ENCODE data around the gene GEMIN8. TPM values are rescaled to one million over a fixed set of nuclear protein-coding genes. Genes with fewer than 3 reads are reported as not detected.

The GEMIN8 gene
- total RNA-seq, 2 experiments from 2014 or later, result 23.2 to 25.6 TPM

DNA sequence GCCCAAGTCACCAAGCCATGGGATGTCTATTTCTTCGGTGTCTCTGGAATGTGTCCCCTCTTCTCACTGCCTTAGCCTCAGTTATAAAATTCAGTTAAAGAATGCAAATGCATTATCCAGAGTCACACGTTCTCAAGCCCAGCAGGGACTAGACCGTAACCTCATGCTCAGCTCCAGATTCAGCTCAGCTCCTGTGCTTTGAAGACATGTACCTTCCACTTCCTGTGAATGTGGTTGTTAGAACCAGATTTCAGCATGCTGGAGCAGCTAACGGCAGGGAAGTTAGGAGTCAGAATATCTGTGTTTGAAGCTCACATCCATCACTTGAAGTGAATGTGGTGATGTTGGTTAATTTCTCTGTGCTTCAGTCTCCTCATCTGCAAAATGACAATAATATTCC, 26.7 kb downstream of the GEMIN8 start:
- intact Hi-C loops (cut with micrococcal nuclease; ENCODE audit: unreplicated experiment), result no loop called here
- no peaks in the 10 kb centered on the region for H3K9me2 ChIP-seq (ENCODE audit: insufficient read depth, low read length)
- H3K4me3 ChIP-seq (ENCODE audit: low read depth, low read length, poor library complexity, severe bottlenecking), result no peak overlapping the region
- H3K79me2 ChIP-seq (ENCODE audit: insufficient read depth, low read depth, low read length), result no peaks in the 10 kb centered on the region
- H3K4me2 ChIP-seq (ENCODE audit: low read length), result no peak overlapping the region
- no peaks in the 10 kb centered on the region for H3K9me3 ChIP-seq (ENCODE audit: low read length)
- no TSS peak for BruUV-seq (replicated peaks)
- no peak for DNase-seq (ENCODE audit: low spot score)
- TF ChIP-seq, protein P1, sequence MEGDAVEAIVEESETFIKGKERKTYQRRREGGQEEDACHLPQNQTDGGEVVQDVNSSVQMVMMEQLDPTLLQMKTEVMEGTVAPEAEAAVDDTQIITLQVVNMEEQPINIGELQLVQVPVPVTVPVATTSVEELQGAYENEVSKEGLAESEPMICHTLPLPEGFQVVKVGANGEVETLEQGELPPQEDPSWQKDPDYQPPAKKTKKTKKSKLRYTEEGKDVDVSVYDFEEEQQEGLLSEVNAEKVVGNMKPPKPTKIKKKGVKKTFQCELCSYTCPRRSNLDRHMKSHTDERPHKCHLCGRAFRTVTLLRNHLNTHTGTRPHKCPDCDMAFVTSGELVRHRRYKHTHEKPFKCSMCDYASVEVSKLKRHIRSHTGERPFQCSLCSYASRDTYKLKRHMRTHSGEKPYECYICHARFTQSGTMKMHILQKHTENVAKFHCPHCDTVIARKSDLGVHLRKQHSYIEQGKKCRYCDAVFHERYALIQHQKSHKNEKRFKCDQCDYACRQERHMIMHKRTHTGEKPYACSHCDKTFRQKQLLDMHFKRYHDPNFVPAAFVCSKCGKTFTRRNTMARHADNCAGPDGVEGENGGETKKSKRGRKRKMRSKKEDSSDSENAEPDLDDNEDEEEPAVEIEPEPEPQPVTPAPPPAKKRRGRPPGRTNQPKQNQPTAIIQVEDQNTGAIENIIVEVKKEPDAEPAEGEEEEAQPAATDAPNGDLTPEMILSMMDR (conservative IDR thresholded peaks at IDR 0.05; ENCODE audit: low read length), result no peak
- TF ChIP-seq EZH2phosphoT487 (IDR thresholded peaks at IDR 0.05; ENCODE audit: borderline replicate concordance, low read depth, low read length), result no peak
- ChIA-PET POLR2A (no interaction called here), CTCF (ENCODE audit: unreplicated experiment) (no interaction called here)
- H2AFZ ChIP-seq (ENCODE audit: low read length), result no peak overlapping the region
- H3K36me3 ChIP-seq (ENCODE audit: insufficient read depth, low read length), result peaks cover 1% of the 10 kb centered on the region
- no peaks in the 10 kb centered on the region for H3K4me1 ChIP-seq (ENCODE audit: insufficient read depth, low read length, poor library complexity, severe bottlenecking)
- no peaks in the 10 kb centered on the region for H4K20me1 ChIP-seq (ENCODE audit: insufficient read depth, low read length)
- no peak overlapping the region for H3K27ac ChIP-seq (ENCODE audit: low read depth, low read length, poor library complexity, severe bottlenecking)

DNA sequence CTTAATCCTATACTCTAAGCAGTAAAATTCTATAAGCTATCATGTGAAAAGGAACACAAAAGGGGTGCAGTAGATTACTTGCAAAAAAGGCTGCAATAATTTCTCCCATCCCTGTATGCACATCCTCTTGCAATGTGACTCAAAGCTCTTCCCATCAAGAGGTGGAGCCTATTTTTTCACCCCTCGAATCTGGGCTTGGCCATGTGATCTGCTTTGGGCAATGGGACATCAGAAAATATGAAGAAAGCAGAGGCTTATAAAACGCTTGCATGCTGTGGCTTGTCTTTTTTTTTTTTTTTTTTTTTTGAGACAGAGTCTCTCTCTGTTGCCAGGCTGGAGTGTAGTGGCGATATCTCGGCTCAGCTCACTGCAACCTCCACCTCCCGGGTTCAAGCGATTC, 33.0 kb downstream of the GEMIN8 start:
- no peaks in the 10 kb centered on the region for H3K79me2 ChIP-seq (ENCODE audit: insufficient read depth, low read depth, low read length)
- intact Hi-C loops (cut with micrococcal nuclease; ENCODE audit: unreplicated experiment), result no loop called here
- H3K9me2 ChIP-seq (ENCODE audit: insufficient read depth, low read length), result no peaks in the 10 kb centered on the region
- no peak overlapping the region for H3K27ac ChIP-seq (ENCODE audit: low read depth, low read length, poor library complexity, severe bottlenecking)
- H3K4me2 ChIP-seq (ENCODE audit: low read length), result no peak overlapping the region
- H2AFZ ChIP-seq (ENCODE audit: low read length), result no peak overlapping the region
- no peaks in the 10 kb centered on the region for H3K4me1 ChIP-seq (ENCODE audit: insufficient read depth, low read length, poor library complexity, severe bottlenecking)
- no TSS peak for BruUV-seq (replicated peaks)
- DNase-seq (ENCODE audit: low spot score), result no peak
- H3K36me3 ChIP-seq (ENCODE audit: insufficient read depth, low read length), result no peaks in the 10 kb centered on the region
- POLR2A ChIA-PET, result interaction anchor here (0.7 kb wide), 1 partner anchor 105 kb away, joined by 6 read pairs; no protein-coding TSS in a partner anchor
- CTCF ChIA-PET (ENCODE audit: unreplicated experiment), result no interaction called here
- H3K9me3 ChIP-seq (ENCODE audit: low read length), result no peaks in the 10 kb centered on the region
- no peak for TF ChIP-seq EZH2phosphoT487 (IDR thresholded peaks at IDR 0.05; ENCODE audit: borderline replicate concordance, low read depth, low read length)
- TF ChIP-seq, protein P1 (conservative IDR thresholded peaks at IDR 0.05; ENCODE audit: low read length), result no peak
- no peak overlapping the region for H3K4me3 ChIP-seq (ENCODE audit: low read depth, low read length, poor library complexity, severe bottlenecking)
- no peaks in the 10 kb centered on the region for H4K20me1 ChIP-seq (ENCODE audit: insufficient read depth, low read length)

DNA sequence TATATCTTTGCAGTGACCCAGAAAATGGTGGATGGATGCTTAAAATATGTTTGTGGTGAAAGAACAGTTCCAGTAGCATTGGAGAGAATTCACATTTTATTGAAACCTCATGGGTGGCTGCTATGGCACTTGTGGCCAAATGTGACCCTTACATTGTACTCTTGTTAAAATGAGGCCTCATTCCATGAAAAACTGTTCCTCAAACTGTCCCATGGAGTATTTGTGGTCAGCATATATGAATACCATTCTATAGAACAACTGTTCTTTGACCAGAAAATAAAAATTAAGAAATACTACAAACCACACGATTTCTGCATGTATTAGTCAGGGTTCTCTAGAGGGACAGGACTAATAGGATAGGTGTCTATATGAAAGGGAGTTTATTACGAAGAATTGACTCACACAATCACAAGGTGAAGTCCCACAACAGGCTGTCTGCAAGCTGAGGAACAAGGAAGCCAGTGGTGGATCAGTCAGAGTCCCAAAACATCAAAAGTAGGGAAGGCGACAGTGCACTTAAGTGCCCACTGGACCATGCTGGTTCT, 35.1 kb downstream of the GEMIN8 start:
- Histone ChIP-seq H3K79me2 (ENCODE audit: insufficient read depth, low read depth, low read length) (no peaks in the 10 kb centered on the region), H3K9me2 (ENCODE audit: insufficient read depth, low read length) (no peaks in the 10 kb centered on the region), H2AFZ (ENCODE audit: low read length) (no peak overlapping the region), H3K4me3 (ENCODE audit: low read depth, low read length, poor library complexity, severe bottlenecking) (no peak overlapping the region), H3K36me3 (ENCODE audit: insufficient read depth, low read length) (no peaks in the 10 kb centered on the region), H3K9me3 (ENCODE audit: low read length) (no peaks in the 10 kb centered on the region), H3K27ac (ENCODE audit: low read depth, low read length, poor library complexity, severe bottlenecking) (no peak overlapping the region), H3K4me2 (ENCODE audit: low read length) (no peak overlapping the region), H3K4me1 (ENCODE audit: insufficient read depth, low read length, poor library complexity, severe bottlenecking) (no peaks in the 10 kb centered on the region), H4K20me1 (ENCODE audit: insufficient read depth, low read length) (no peaks in the 10 kb centered on the region)
- intact Hi-C loops (cut with micrococcal nuclease; ENCODE audit: unreplicated experiment), result no loop called here
- DNase-seq (ENCODE audit: low spot score), result no peak
- CTCF ChIA-PET (ENCODE audit: unreplicated experiment), result no interaction called here
- no TSS peak for BruUV-seq (replicated peaks)
- TF ChIP-seq EZH2phosphoT487 (IDR thresholded peaks at IDR 0.05; ENCODE audit: borderline replicate concordance, low read depth, low read length), result no peak
- TF ChIP-seq, protein P1 (conservative IDR thresholded peaks at IDR 0.05; ENCODE audit: low read length), result no peak
- POLR2A ChIA-PET, result no interaction called here

All from OCI-LY7 (cell line).